22Rv1 (cell line): Measurements from ENCODE around the gene ANKS1B.

Source experiments
- ZFX ChIP-seq: fragments of 450-650 bp; IDR thresholded peaks from 2 replicates; pipeline ENCODE4 v1.6.1; 2017; ENCODE audit warnings: antibody characterized with exemption, borderline replicate concordance
- TF ChIP-seq, protein P1 (sequence below): fragments of 450-650 bp; IDR thresholded peaks from 2 replicates; pipeline ENCODE4 v1.5.1; 2017; ENCODE audit warnings: mild to moderate bottlenecking

DNA sequence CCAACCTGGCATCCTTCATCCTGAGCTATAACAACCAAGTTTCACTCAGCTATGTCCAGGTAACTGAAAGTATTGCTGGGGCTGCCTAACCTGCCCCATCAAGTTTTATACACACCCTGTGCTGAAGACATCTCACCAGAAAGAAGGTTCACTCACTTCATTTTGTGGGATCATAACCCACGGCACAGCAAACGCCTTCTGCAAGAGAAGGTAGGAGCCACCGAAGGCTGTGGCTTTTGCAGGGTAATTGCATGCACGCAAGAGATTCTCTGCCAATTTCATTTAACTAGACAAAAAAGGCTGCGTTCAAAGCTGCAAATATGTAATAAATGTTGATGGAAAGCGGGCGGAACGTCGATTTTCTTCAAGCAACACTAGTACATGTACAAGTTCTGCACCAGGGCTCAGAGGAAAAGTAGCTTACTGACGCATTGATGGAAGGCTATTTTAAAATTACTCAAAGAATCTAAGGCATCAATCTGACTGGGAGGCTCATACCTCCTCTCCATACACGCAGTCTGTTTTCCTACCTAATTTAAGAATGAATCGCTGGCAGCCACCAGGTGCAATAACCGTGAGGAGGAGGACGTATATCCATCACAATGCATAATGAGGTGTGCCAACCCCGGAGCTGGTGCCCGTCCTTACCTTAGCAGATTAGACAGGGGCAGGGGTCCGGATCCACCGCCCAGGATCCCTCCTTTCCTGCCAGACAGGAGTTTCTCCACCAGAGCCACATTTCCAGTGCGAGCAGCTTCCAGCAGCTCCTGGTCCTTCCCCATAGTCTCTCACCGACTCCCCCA, 1.1 kb downstream of the ANKS1B start:
- TF ChIP-seq, protein P1, sequence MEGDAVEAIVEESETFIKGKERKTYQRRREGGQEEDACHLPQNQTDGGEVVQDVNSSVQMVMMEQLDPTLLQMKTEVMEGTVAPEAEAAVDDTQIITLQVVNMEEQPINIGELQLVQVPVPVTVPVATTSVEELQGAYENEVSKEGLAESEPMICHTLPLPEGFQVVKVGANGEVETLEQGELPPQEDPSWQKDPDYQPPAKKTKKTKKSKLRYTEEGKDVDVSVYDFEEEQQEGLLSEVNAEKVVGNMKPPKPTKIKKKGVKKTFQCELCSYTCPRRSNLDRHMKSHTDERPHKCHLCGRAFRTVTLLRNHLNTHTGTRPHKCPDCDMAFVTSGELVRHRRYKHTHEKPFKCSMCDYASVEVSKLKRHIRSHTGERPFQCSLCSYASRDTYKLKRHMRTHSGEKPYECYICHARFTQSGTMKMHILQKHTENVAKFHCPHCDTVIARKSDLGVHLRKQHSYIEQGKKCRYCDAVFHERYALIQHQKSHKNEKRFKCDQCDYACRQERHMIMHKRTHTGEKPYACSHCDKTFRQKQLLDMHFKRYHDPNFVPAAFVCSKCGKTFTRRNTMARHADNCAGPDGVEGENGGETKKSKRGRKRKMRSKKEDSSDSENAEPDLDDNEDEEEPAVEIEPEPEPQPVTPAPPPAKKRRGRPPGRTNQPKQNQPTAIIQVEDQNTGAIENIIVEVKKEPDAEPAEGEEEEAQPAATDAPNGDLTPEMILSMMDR = no peak
- no peak for TF ChIP-seq ZFX
